SK-N-MC (cell line): ENCODE measurements around the gene LHB.

Experiments
- EZH2 ChIP-seq: fragments of 200-600 bp; sonication (generic); IDR thresholded peaks from one replicate; pipeline ENCODE4 v1.6.1; 2017; ENCODE audit warnings: antibody characterized with exemption
- FOXP2 ChIP-seq: optimal IDR thresholded peaks from 2 replicates; pipeline ENCODE3; 2011; ENCODE audit warnings: mild to moderate bottlenecking, moderate library complexity; ENCODE audit not compliant: insufficient read depth; ENCODE audit errors: extremely low read length, control extremely low read depth
- POLR2AphosphoS5 ChIP-seq: IDR thresholded peaks from 2 replicates; pipeline ENCODE4 v1.6.1; 2012; ENCODE audit warnings: mild to moderate bottlenecking, low read depth, low read length, borderline replicate concordance

- no peak for TF ChIP-seq EZH2
- TF ChIP-seq POLR2AphosphoS5: no peak
- no peak for TF ChIP-seq FOXP2
These were observed 47.4 kb downstream of the LHB start for GRCh38 chr19:48969276-48970138.
